Measurements from ENCODE around the gene MAP3K20. TPM values are rescaled to one million over a fixed set of nuclear protein-coding genes. Genes with fewer than 3 reads are reported as not detected.
"Not testable (repeated sequence)": the region's sequence is repeated elsewhere in the genome, so short reads cannot be mapped to it uniquely, and the experiment has no call there.

The MAP3K20 gene
- total RNA-seq, 1 donor: 136 TPM

DNA sequence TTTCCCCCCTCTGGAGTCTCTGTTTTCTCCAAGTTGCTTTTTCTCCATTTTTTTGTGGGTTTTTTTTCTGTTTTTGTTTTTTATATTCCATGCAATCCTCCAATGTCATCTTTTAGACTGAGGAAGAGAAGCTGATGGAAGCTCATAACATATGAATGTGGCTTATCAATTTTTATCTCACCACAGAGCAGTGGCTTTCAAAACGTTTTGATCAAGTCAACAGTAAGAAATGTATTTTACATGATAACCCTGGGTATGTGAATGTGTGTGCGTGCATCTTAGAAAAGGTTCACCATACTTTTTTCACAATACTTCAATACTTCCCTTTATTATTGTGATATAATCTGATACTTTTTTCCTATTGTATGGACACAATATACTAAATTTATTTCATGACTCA, 214.4 kb downstream of the MAP3K20 start:
- TF ChIP-seq, protein P1, sequence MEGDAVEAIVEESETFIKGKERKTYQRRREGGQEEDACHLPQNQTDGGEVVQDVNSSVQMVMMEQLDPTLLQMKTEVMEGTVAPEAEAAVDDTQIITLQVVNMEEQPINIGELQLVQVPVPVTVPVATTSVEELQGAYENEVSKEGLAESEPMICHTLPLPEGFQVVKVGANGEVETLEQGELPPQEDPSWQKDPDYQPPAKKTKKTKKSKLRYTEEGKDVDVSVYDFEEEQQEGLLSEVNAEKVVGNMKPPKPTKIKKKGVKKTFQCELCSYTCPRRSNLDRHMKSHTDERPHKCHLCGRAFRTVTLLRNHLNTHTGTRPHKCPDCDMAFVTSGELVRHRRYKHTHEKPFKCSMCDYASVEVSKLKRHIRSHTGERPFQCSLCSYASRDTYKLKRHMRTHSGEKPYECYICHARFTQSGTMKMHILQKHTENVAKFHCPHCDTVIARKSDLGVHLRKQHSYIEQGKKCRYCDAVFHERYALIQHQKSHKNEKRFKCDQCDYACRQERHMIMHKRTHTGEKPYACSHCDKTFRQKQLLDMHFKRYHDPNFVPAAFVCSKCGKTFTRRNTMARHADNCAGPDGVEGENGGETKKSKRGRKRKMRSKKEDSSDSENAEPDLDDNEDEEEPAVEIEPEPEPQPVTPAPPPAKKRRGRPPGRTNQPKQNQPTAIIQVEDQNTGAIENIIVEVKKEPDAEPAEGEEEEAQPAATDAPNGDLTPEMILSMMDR (IDR thresholded peaks at IDR 0.05; ENCODE audit: insufficient read depth, low read depth, low read length): no peak
- no peak overlapping the region for H3K4me3 ChIP-seq (ENCODE audit: low read depth, low read length)
- no peak for DNase-seq (ENCODE audit: low read depth)

DNA sequence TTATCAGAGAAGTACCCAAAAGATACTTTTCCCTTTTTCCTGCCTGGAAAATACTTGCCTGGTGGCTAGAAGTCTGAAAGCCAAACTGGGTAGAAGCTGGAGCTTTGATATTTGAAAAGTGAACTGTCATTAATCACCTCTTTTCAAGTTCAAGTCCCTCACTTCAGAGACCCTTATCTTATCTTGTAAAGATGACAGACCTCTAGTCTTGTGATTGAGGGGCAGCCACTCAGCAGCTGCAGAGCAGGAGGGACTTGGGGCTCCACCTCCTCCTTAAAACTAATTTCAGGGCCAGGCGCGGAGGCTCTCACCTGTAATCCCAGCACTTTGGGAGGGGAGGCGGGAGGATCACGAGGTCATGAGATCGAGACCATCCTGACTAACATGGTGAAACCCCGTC, 214.9 kb downstream of the MAP3K20 start:
- no peak for DNase-seq (ENCODE audit: low read depth)
- TF ChIP-seq, protein P1 (IDR thresholded peaks at IDR 0.05; ENCODE audit: insufficient read depth, low read depth, low read length): no peak
- no peak overlapping the region for H3K4me3 ChIP-seq (ENCODE audit: low read depth, low read length)

DNA sequence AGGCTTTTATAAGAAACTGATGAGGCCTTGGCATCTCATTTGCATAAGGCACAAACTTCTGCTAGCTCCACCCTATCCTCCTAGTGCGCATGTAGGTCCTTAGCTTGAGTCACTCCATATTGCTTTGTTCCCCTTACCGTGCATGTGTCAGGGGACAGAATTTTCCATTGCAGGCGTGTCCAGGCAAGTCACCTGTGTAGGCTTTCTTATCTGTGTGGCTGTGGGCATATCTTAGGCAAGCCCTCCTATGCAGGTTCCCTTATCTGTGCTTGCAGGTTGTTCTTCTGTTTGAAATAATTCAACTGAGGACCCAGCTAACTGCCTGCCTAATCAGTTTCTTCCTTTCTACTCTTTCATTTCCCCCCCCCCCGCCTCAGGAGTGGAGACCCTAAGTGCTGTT, 215.8 kb downstream of the MAP3K20 start:
- no peak overlapping the region for H3K4me3 ChIP-seq (ENCODE audit: low read depth, low read length)
- DNase-seq (ENCODE audit: low read depth): no peak
- TF ChIP-seq, protein P1 (IDR thresholded peaks at IDR 0.05; ENCODE audit: insufficient read depth, low read depth, low read length): no peak

DNA sequence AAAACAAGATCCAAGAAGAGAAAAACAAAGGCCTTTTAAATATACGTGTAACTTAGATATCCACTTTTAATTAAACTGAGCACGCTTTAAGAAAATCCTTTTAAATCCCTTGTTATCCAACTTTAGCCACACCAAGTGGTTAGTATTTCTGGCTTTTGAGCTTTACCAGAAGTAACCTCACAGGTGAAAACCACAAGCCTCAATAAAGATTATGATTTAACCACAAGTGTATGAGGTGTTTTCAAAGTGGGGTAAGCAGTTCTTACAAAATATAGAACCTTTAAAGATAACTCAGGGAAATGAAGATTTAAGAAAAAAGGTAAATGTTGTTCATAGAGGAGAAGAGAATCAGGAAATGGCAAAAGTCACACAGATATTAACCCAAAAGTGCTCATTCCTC, 220.6 kb downstream of the MAP3K20 start:
- no peak for DNase-seq (ENCODE audit: low read depth)
- no peak overlapping the region for H3K4me3 ChIP-seq (ENCODE audit: low read depth, low read length)
- TF ChIP-seq, protein P1 (IDR thresholded peaks at IDR 0.05; ENCODE audit: insufficient read depth, low read depth, low read length): no peak

DNA sequence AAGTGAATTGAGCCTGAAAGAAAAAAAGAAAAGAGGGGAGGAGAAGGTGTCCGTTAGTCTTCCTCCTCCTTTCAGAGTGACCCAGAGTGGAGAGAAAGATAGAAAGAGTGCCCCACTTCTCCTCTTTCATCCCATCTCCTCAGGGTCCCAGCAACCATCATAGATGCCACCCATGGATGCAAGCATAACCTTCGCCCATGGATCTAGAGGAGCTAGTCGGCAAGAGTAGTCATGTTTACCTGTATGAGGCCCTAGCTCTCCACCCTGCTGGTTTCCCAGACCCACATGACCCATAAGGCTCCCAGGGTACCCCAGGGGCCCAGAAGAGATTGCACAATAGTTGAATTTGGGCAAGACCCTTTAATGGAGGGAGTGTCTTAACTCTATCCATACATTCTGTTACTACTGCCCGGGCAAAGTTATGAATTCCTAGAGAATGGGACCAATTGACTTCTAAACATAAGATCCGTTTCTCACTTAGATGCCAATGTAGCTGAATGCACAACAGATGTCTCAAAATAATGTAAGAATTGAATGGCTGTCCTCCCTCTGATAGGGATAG, 223.0 kb downstream of the MAP3K20 start:
- DNase-seq (ENCODE audit: low read depth): no peak
- TF ChIP-seq, protein P1 (IDR thresholded peaks at IDR 0.05; ENCODE audit: insufficient read depth, low read depth, low read length): no peak
- H3K4me3 ChIP-seq (ENCODE audit: low read depth, low read length): no peak overlapping the region

DNA sequence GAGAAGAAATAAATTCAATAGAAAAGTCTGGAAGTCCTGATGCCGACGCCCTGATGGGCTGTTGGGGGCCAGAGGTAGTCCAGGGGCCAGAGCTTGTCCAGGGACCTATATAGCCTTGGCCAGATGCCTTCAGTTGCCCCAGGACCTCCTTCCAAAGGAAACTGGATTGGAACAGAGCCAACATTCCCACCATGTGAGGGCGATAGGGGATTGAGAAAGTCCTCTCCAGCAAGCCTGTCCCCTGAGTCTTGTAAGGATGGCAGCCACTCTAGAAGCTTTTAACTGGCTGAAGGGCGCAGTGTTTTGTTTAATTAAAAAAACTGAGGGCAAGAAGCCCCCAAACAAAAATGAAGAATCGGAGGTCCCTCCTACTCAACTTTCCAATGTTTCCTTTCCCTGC, 224.1 kb downstream of the MAP3K20 start:
- no peak for DNase-seq (ENCODE audit: low read depth)
- H3K4me3 ChIP-seq (ENCODE audit: low read depth, low read length): no peak overlapping the region
- TF ChIP-seq, protein P1 (IDR thresholded peaks at IDR 0.05; ENCODE audit: insufficient read depth, low read depth, low read length): no peak

DNA sequence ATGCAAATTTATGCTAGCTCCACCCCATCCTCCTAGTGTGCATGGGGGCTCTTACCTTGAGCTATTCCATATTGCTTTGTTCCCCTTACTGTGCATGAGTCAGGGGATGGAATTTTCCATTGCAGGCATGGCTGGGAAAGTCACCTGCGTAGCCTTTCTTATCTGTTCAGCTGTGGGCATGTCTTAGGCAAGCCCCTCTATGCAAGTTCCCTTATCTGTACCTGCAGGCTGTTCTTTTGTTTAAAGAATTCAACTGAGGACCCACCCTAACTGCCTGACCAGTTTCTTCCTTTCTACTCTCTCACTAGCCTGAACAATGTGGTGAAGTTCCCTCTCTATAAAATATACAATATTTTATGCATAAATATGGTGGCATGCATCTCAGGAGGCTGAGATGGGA, 224.8 kb downstream of the MAP3K20 start:
- H3K4me3 ChIP-seq (ENCODE audit: low read depth, low read length): no peak overlapping the region
- no peak for DNase-seq (ENCODE audit: low read depth)
- TF ChIP-seq, protein P1 (IDR thresholded peaks at IDR 0.05; ENCODE audit: insufficient read depth, low read depth, low read length): no peak

DNA sequence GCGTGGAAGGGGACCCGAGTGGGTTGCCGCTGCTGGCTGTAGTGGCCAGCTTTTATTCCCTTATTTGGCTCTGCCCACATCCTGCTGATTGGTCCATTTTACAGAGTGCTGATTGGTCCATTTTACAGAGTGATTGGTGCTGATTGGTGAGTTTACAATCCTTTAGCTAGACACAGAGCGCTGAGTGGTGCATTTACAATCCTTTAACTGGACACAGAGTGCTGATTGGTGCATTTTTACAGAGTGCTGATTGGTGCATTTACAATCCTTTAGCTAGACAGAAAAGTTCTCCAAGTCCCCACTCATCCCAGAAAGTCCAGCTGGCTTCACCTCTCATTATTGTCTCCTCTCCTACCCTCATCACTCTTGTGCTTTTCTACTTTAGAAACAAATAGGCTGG, 225.9 kb downstream of the MAP3K20 start:
- H3K4me3 ChIP-seq (ENCODE audit: low read depth, low read length); DNase-seq (ENCODE audit: low read depth): not testable (repeated sequence)
